ENCODE results near the gene KRTAP4-4.

Gene KRTAP4-4

DNA sequence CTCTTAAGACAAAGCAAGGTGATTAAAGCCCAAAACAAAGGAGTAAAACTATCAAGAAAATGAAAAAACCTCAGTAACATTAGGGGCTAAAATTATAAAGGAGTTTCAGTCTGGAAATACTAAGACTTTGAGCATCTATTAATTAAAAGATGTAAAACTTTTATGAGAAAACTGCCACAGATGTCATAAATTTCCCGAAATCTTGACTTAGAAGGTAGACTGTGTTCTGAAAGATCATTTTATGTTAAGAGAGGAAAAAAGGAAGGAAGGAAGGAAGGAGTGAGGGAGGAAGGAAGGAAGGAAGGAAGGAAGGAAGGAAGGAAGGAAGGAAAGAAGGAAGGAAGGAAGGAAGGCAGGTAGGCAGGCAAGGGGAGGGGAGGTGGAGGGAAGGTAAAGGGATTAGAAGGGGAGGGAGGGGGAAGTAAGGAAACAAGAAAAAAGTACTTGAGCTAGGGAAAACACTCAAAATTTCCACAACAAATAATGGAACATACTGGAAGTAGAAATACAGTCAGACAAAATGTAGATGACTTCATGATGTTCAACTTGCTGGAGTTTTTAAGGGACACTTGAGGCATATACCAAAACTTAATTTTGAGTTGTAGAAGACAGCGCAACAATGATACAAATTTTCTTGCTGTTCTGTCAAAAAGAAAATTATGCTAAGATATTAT lies 12.9 kb downstream of the KRTAP4-4 start:
- TF ChIP-seq POLR2AphosphoS5 (IDR thresholded peaks at IDR 0.05; ENCODE audit: low read depth) (no peak), GABPA (IDR thresholded peaks at IDR 0.05; ENCODE audit: low read depth) (no peak), SPI1 (IDR thresholded peaks at IDR 0.05; ENCODE audit: borderline replicate concordance, low read depth) (no peak)
- TF ChIP-seq, protein P1, sequence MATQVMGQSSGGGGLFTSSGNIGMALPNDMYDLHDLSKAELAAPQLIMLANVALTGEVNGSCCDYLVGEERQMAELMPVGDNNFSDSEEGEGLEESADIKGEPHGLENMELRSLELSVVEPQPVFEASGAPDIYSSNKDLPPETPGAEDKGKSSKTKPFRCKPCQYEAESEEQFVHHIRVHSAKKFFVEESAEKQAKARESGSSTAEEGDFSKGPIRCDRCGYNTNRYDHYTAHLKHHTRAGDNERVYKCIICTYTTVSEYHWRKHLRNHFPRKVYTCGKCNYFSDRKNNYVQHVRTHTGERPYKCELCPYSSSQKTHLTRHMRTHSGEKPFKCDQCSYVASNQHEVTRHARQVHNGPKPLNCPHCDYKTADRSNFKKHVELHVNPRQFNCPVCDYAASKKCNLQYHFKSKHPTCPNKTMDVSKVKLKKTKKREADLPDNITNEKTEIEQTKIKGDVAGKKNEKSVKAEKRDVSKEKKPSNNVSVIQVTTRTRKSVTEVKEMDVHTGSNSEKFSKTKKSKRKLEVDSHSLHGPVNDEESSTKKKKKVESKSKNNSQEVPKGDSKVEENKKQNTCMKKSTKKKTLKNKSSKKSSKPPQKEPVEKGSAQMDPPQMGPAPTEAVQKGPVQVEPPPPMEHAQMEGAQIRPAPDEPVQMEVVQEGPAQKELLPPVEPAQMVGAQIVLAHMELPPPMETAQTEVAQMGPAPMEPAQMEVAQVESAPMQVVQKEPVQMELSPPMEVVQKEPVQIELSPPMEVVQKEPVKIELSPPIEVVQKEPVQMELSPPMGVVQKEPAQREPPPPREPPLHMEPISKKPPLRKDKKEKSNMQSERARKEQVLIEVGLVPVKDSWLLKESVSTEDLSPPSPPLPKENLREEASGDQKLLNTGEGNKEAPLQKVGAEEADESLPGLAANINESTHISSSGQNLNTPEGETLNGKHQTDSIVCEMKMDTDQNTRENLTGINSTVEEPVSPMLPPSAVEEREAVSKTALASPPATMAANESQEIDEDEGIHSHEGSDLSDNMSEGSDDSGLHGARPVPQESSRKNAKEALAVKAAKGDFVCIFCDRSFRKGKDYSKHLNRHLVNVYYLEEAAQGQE (IDR thresholded peaks at IDR 0.05; ENCODE audit: insufficient replicate concordance, low read depth) = no peak
- TF ChIP-seq, protein P2, sequence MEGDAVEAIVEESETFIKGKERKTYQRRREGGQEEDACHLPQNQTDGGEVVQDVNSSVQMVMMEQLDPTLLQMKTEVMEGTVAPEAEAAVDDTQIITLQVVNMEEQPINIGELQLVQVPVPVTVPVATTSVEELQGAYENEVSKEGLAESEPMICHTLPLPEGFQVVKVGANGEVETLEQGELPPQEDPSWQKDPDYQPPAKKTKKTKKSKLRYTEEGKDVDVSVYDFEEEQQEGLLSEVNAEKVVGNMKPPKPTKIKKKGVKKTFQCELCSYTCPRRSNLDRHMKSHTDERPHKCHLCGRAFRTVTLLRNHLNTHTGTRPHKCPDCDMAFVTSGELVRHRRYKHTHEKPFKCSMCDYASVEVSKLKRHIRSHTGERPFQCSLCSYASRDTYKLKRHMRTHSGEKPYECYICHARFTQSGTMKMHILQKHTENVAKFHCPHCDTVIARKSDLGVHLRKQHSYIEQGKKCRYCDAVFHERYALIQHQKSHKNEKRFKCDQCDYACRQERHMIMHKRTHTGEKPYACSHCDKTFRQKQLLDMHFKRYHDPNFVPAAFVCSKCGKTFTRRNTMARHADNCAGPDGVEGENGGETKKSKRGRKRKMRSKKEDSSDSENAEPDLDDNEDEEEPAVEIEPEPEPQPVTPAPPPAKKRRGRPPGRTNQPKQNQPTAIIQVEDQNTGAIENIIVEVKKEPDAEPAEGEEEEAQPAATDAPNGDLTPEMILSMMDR (IDR thresholded peaks at IDR 0.05; ENCODE audit: insufficient read depth, low read length) = no peak
- H3K27me3 ChIP-seq (ENCODE audit: insufficient read depth, poor library complexity, severe bottlenecking) = peaks cover 2% of the 10 kb centered on the region
- no peak for DNase-seq (ENCODE audit: low read depth in 1 of 2, low spot score in 1 of 2)
- no peak overlapping the region for H3K4me3 ChIP-seq (replicated peaks; ENCODE audit: insufficient read depth, low read length)
- no peak overlapping the region for H3K27ac ChIP-seq (replicated peaks)

GRCh38 chr17:41145261-41145660 lies 15.3 kb downstream of the KRTAP4-4 start:
- DNase-seq (ENCODE audit: low read depth in 1 of 2, low spot score in 1 of 2) = no peak
- Histone ChIP-seq H3K27ac (replicated peaks) (no peak overlapping the region), H3K27me3 (ENCODE audit: insufficient read depth, poor library complexity, severe bottlenecking) (no peaks in the 10 kb centered on the region), H3K4me3 (replicated peaks; ENCODE audit: insufficient read depth, low read length) (no peak overlapping the region)
- TF ChIP-seq POLR2AphosphoS5 (IDR thresholded peaks at IDR 0.05; ENCODE audit: low read depth) = no peak
- TF ChIP-seq GABPA (IDR thresholded peaks at IDR 0.05; ENCODE audit: low read depth) = no peak
- TF ChIP-seq, protein P2 (IDR thresholded peaks at IDR 0.05; ENCODE audit: insufficient read depth, low read length) = no peak
- TF ChIP-seq, protein P1 (IDR thresholded peaks at IDR 0.05; ENCODE audit: insufficient replicate concordance, low read depth) = no peak
- TF ChIP-seq SPI1 (IDR thresholded peaks at IDR 0.05; ENCODE audit: borderline replicate concordance, low read depth) = no peak

GRCh38 chr17:41144846-41145245 lies 15.7 kb downstream of the KRTAP4-4 start:
- no peak for TF ChIP-seq SPI1 (IDR thresholded peaks at IDR 0.05; ENCODE audit: borderline replicate concordance, low read depth)
- no peak for TF ChIP-seq GABPA (IDR thresholded peaks at IDR 0.05; ENCODE audit: low read depth)
- no peak for TF ChIP-seq POLR2AphosphoS5 (IDR thresholded peaks at IDR 0.05; ENCODE audit: low read depth)
- TF ChIP-seq, protein P1 (IDR thresholded peaks at IDR 0.05; ENCODE audit: insufficient replicate concordance, low read depth) = no peak
- TF ChIP-seq, protein P2 (IDR thresholded peaks at IDR 0.05; ENCODE audit: insufficient read depth, low read length) = no peak
- H3K27ac ChIP-seq (replicated peaks) = no peak overlapping the region
- no peak for DNase-seq (ENCODE audit: low read depth in 1 of 2, low spot score in 1 of 2)
- H3K4me3 ChIP-seq (replicated peaks; ENCODE audit: insufficient read depth, low read length) = no peak overlapping the region
- no peaks in the 10 kb centered on the region for H3K27me3 ChIP-seq (ENCODE audit: insufficient read depth, poor library complexity, severe bottlenecking)

Data from HL-60 (cell line).